GM04504 (cell line): ENCODE measurements around the gene DAB1.

Experiments
- DNase-seq: peaks from one replicate; pipeline ENCODE4 v3.0.0-alpha.2; 2012; ENCODE audit warnings: low read depth

DAB1 gene

GRCh38 chr1:57411262-57411661, 12.6 kb downstream of the DAB1 start:
- no peak for DNase-seq

GRCh38 chr1:57410508-57410907, 13.4 kb downstream of the DAB1 start:
- no peak for DNase-seq

- no peak for DNase-seq
These were observed 15.9 kb downstream of the DAB1 start for GRCh38 chr1:57407928-57408327.

- DNase-seq: no peak
These were observed 17.4 kb downstream of the DAB1 start for GRCh38 chr1:57406428-57406970.

GRCh38 chr1:57404884-57405283, 19.0 kb downstream of the DAB1 start:
- no peak for DNase-seq

- DNase-seq: no peak
These were observed 20.7 kb downstream of the DAB1 start for GRCh38 chr1:57403201-57403600.

GRCh38 chr1:57401671-57402070, 22.2 kb downstream of the DAB1 start:
- no peak for DNase-seq

GRCh38 chr1:57400048-57400447, 23.8 kb downstream of the DAB1 start:
- DNase-seq: no peak

- no peak for DNase-seq
These were observed 30.7 kb downstream of the DAB1 start for GRCh38 chr1:57393058-57393584.

- DNase-seq: no peak
These were observed 38.5 kb downstream of the DAB1 start for GRCh38 chr1:57385336-57385735.

- no peak for DNase-seq
These were observed 39.0 kb downstream of the DAB1 start for GRCh38 chr1:57384901-57385300.

GRCh38 chr1:57384284-57384683, 39.6 kb downstream of the DAB1 start:
- no peak for DNase-seq

GRCh38 chr1:57381871-57382270, 42.0 kb downstream of the DAB1 start:
- no peak for DNase-seq

GRCh38 chr1:57381426-57381825, 42.4 kb downstream of the DAB1 start:
- no peak for DNase-seq

GRCh38 chr1:57380923-57381322, 42.9 kb downstream of the DAB1 start:
- no peak for DNase-seq

GRCh38 chr1:57378534-57378933, 45.3 kb downstream of the DAB1 start:
- no peak for DNase-seq

GRCh38 chr1:57377339-57378139, 46.3 kb downstream of the DAB1 start:
- no peak for DNase-seq

- DNase-seq: no peak
These were observed 47.8 kb downstream of the DAB1 start for GRCh38 chr1:57376041-57376440.

GRCh38 chr1:57369889-57370288, 54.0 kb downstream of the DAB1 start:
- no peak for DNase-seq

GRCh38 chr1:57367945-57368344, 55.9 kb downstream of the DAB1 start:
- DNase-seq: no peak

GRCh38 chr1:57363643-57364042, 60.2 kb downstream of the DAB1 start:
- no peak for DNase-seq

GRCh38 chr1:57363165-57363564, 60.7 kb downstream of the DAB1 start:
- no peak for DNase-seq

GRCh38 chr1:57362480-57362879, 61.4 kb downstream of the DAB1 start:
- DNase-seq: no peak

GRCh38 chr1:57361516-57361915, 62.3 kb downstream of the DAB1 start:
- no peak for DNase-seq
